Adipocyte (in vitro differentiated cells): ENCODE results near the gene PHGDH.
"Not testable (repeated sequence)": the region's sequence is repeated elsewhere in the genome, so short reads cannot be mapped to it uniquely, and the experiment has no call there.

Experiments
- DNase-seq: peaks from one replicate; pipeline ENCODE4 v3.0.0-alpha.2; 2015; ENCODE audit warnings: low read depth
- H3K27me3 ChIP-seq: replicated peaks from 2 replicates; pipeline ENCODE4 v1.7.0; 2013; ENCODE audit warnings: mild to moderate bottlenecking, low read length, moderate library complexity; ENCODE audit not compliant: control insufficient read depth, insufficient read depth
- H3K36me3 ChIP-seq: 2 replicates; pipeline ENCODE4 v1.7.0; 2013; ENCODE audit warnings: low read length, mild to moderate bottlenecking, moderate library complexity; ENCODE audit not compliant: control insufficient read depth, insufficient read depth, severe bottlenecking
- H3K4me1 ChIP-seq: 2 replicates; pipeline ENCODE4 v1.7.0; 2013; ENCODE audit warnings: mild to moderate bottlenecking, low read length, moderate library complexity; ENCODE audit not compliant: control insufficient read depth, insufficient read depth
- H3K4me3 ChIP-seq: 2 replicates; pipeline ENCODE4 v1.7.0; 2013; ENCODE audit warnings: mild to moderate bottlenecking, low read length, moderate library complexity
- H3K9ac ChIP-seq: 2 replicates; pipeline ENCODE4 v1.7.0; 2013; ENCODE audit warnings: mild to moderate bottlenecking, low read length, moderate library complexity
- H3K9me3 ChIP-seq: 2 replicates; pipeline ENCODE4 v1.7.0; 2013; ENCODE audit warnings: mild to moderate bottlenecking, low read length, moderate library complexity; ENCODE audit not compliant: control insufficient read depth

The PHGDH gene

GRCh38 chr1:119700326-119700725 lies 11.4 kb upstream of the PHGDH start:
- no peaks in the 10 kb centered on the region for H3K27me3 ChIP-seq
- DNase-seq: no peak
- H3K4me1 ChIP-seq: no peaks in the 10 kb centered on the region
- H3K4me3 ChIP-seq: no peak overlapping the region
- no peak overlapping the region for H3K9ac ChIP-seq
- peaks cover 10% of the 10 kb centered on the region for H3K9me3 ChIP-seq
- no peaks in the 10 kb centered on the region for H3K36me3 ChIP-seq

- Histone ChIP-seq H3K36me3 (no peaks in the 10 kb centered on the region), H3K4me3 (no peak overlapping the region)
- no peak for DNase-seq
These were observed 10.1 kb upstream of the PHGDH start for GRCh38 chr1:119701659-119702058.

DNA sequence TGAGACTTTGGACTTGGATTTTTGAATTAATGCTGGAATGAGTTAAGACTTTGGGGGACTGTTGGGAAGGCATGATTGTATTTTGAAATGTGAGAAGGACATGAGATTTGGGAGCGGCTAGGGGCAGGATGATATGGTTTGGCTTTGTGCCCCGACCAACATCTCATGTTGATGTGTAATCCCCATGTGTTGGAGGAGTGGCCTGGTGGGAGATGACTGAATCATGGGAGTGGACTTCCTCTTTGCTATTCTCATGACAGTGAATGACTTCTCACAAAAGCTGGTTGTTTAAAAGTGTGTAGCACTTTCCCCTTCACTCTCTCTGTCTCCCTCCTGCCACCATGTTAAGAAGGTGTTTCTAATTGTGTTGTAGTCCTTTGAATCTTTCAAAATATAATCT lies 9.3 kb upstream of the PHGDH start:
- no peak overlapping the region for H3K9ac ChIP-seq
- H3K4me3 ChIP-seq: no peak overlapping the region
- H3K36me3 ChIP-seq: no peaks in the 10 kb centered on the region
- H3K4me1 ChIP-seq: no peaks in the 10 kb centered on the region
- peaks cover 10% of the 10 kb centered on the region for H3K9me3 ChIP-seq
- DNase-seq: peak; percentile 27
- no peaks in the 10 kb centered on the region for H3K27me3 ChIP-seq

More at GRCh38 chr1:119701659-119702058, 10.1 kb upstream of the PHGDH start:
- H3K9ac ChIP-seq: no peak overlapping the region
- no peaks in the 10 kb centered on the region for H3K4me1 ChIP-seq
- H3K9me3 ChIP-seq: peaks cover 10% of the 10 kb centered on the region
- no peaks in the 10 kb centered on the region for H3K27me3 ChIP-seq

GRCh38 chr1:119703666-119704450 lies 7.9 kb upstream of the PHGDH start:
- Histone ChIP-seq H3K9me3 (peaks cover 10% of the 10 kb centered on the region), H3K27me3 (no peaks in the 10 kb centered on the region), H3K4me1 (no peaks in the 10 kb centered on the region), H3K36me3 (no peaks in the 10 kb centered on the region), H3K9ac (no peak overlapping the region), H3K4me3 (no peak overlapping the region)
- DNase-seq: no peak

DNA sequence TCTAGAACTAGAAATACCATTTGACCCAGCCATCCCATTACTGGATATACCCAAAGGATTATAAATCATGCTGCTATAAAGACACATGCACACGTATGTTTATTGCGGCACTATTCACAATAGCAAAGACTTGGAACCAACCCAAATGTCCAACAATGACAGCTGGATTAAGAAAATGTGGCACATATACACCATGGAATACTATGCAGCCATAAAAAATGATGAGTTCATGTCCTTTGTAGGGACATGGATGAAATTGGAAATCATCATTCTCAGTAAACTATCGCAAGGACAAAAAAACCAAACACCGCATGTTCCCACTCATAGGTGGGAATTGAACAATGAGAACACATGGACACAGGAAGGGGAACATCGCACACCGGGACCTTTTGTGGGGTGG lies 5.1 kb upstream of the PHGDH start:
- DNase-seq: not testable (repeated sequence)

GRCh38 chr1:119711356-119711803 lies 354 bp upstream of the PHGDH start:
- H3K4me3 ChIP-seq: peak overlapping the region; percentile 83
- DNase-seq: not testable (repeated sequence)

More for the DNA sequence above, 5.1 kb upstream of the PHGDH start:
- not testable (repeated sequence) for H3K9me3 ChIP-seq, H3K4me1 ChIP-seq, H3K27me3 ChIP-seq, H3K36me3 ChIP-seq, H3K9ac ChIP-seq, H3K4me3 ChIP-seq

GRCh38 chr1:119712342-119713038 lies 756 bp downstream of the PHGDH start:
- H3K4me1 ChIP-seq: peaks cover 33% of the 10 kb centered on the region
- DNase-seq: peak; percentile 98

More at GRCh38 chr1:119711356-119711803, 354 bp upstream of the PHGDH start:
- H3K4me1 ChIP-seq: peaks cover 33% of the 10 kb centered on the region
- H3K27me3 ChIP-seq, H3K36me3 ChIP-seq, H3K9me3 ChIP-seq, H3K9ac ChIP-seq: not testable (repeated sequence)

GRCh38 chr1:119713039-119713748 lies 1.5 kb downstream of the PHGDH start:
- Histone ChIP-seq H3K9ac (peak overlapping the region; percentile 70), H3K27me3 (no peaks in the 10 kb centered on the region), H3K36me3 (no peaks in the 10 kb centered on the region), H3K9me3 (no peaks in the 10 kb centered on the region), H3K4me3 (peak overlapping the region; percentile 70), H3K4me1 (peaks cover 33% of the 10 kb centered on the region)
- peak; percentile 46 for DNase-seq

More at GRCh38 chr1:119712342-119713038, 756 bp downstream of the PHGDH start:
- Histone ChIP-seq H3K27me3 (no peaks in the 10 kb centered on the region), H3K36me3 (no peaks in the 10 kb centered on the region), H3K9me3 (no peaks in the 10 kb centered on the region), H3K9ac (peak overlapping the region; percentile 86), H3K4me3 (peak overlapping the region; percentile 83)

GRCh38 chr1:119713749-119714456 lies 2.2 kb downstream of the PHGDH start:
- peak overlapping the region; percentile 70 for H3K4me3 ChIP-seq
- H3K9ac ChIP-seq: peak overlapping the region; percentile 70
- H3K36me3 ChIP-seq: no peaks in the 10 kb centered on the region
- peaks cover 33% of the 10 kb centered on the region for H3K4me1 ChIP-seq
- no peaks in the 10 kb centered on the region for H3K27me3 ChIP-seq
- DNase-seq: peak; percentile 64
- no peaks in the 10 kb centered on the region for H3K9me3 ChIP-seq

DNA sequence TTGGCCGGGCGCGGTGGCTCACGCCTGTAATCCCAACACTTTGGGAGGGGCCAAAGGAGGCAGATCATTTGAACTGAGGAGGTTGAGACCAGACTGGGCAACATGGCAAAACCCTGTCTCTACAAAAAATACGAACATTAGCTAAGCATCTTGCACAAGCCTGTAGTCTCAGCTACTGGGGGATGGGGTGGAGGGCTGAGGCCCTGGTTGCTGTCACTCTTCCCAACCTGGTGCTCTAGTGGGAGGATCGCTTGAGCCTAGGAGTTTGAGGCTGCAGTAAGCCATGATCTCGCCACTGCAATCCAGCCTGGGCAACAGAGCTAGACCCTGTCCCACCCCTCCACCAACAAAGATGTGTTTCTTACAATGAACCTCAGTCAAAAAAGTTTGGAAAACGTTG lies 2.8 kb downstream of the PHGDH start:
- H3K4me1 ChIP-seq: peaks cover 33% of the 10 kb centered on the region
- H3K36me3 ChIP-seq: no peaks in the 10 kb centered on the region
- H3K9me3 ChIP-seq: no peaks in the 10 kb centered on the region
- peak overlapping the region; percentile 70 for H3K4me3 ChIP-seq
- no peak overlapping the region for H3K9ac ChIP-seq
- peak; percentile 6 for DNase-seq
- no peaks in the 10 kb centered on the region for H3K27me3 ChIP-seq
